BLaER1 (cell line): ENCODE results near the gene PSMD11.

Source experiments
- H3K27ac ChIP-seq: shearing (Covaris generic); formaldehyde crosslinking; 2 replicates; pipeline ENCODE4 v1.8.1; 2022
- H3K27me3 ChIP-seq: shearing (Covaris generic); formaldehyde crosslinking; 2 replicates; pipeline ENCODE4 v1.8.1; 2022
- H3K36me3 ChIP-seq: shearing (Covaris generic); formaldehyde crosslinking; 2 replicates; pipeline ENCODE4 v1.8.1; 2022
- H3K4me1 ChIP-seq: shearing (Covaris generic); formaldehyde crosslinking; 2 replicates; pipeline ENCODE4 v1.8.1; 2022
- H3K4me2 ChIP-seq: shearing (Covaris generic); formaldehyde crosslinking; 2 replicates; pipeline ENCODE4 v1.8.1; 2022
- H3K4me3 ChIP-seq: shearing (Covaris generic); formaldehyde crosslinking; 2 replicates; pipeline ENCODE4 v1.8.1; 2022
- H3K9ac ChIP-seq: shearing (Covaris generic); formaldehyde crosslinking; 2 replicates; pipeline ENCODE4 v1.8.1; 2022
- H3K9me3 ChIP-seq: shearing (Covaris generic); formaldehyde crosslinking; 2 replicates; pipeline ENCODE4 v1.8.1; 2022
- H4K20me1 ChIP-seq: shearing (Covaris generic); formaldehyde crosslinking; 2 replicates; pipeline ENCODE4 v1.8.1; 2022
- Cebpa-rat ChIP-seq: shearing (Covaris generic); IDR thresholded peaks from 2 replicates; pipeline ENCODE4 v1.8.1; 2022

PSMD11 gene

GRCh38 chr17:32488177-32488542 is 43.9 kb downstream of the PSMD11 start:
- Histone ChIP-seq H3K27me3 (no peaks in the 10 kb centered on the region), H3K9me3 (no peaks in the 10 kb centered on the region), H3K4me3 (peak overlapping the region; percentile 88), H3K9ac (peak overlapping the region; percentile 92; the same call in 1 of the 2 replicates), H3K27ac (no peak overlapping the region), H3K4me1 (peaks cover 74% of the 10 kb centered on the region), H3K4me2 (peak overlapping the region; percentile 82), H3K36me3 (peaks cover 35% of the 10 kb centered on the region), H4K20me1 (peaks cover 45% of the 10 kb centered on the region)
- no peak for TF ChIP-seq Cebpa-rat

DNA sequence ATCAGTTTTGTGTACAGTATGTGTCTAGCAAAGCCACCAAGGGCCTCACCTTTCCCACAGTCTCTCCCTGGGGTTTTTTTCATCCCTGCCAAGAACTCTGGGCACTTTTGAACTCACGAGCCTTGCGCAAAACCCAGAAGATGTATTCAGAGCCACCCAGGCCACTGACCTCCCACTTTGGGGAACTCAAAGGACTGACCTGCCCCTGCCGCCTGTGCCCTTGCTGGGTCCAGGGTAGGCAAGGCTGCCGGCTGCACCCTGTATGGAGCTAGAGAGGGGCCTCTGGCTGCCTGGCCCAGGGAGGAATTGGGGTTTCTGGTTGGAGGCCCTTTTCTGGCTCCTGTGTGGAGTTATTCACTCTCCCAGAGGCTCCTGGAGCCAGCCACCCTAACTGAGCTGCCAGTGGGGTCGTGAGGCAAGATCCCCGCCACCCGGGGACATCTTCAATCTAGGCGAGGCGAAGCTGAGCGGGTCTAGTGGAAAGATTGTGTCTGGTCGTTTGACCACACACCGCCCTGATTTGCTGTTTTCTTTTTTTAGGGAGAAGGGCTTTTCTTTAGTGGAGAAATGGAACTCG is 44.4 kb downstream of the PSMD11 start:
- peaks cover 35% of the 10 kb centered on the region for H3K36me3 ChIP-seq
- no peaks in the 10 kb centered on the region for H3K27me3 ChIP-seq
- no peak for TF ChIP-seq Cebpa-rat
- H3K9ac ChIP-seq = peak overlapping the region; percentile 92; the same call in 1 of the 2 replicates
- H3K27ac ChIP-seq = 0 out of 2 replicates have a peak overlapping the region, but pooled peaks have one; percentile 16
- peak overlapping the region; percentile 88 for H3K4me3 ChIP-seq
- H3K4me1 ChIP-seq = peaks cover 77% of the 10 kb centered on the region
- peak overlapping the region; percentile 82 for H3K4me2 ChIP-seq
- no peaks in the 10 kb centered on the region for H3K9me3 ChIP-seq
- H4K20me1 ChIP-seq = peaks cover 45% of the 10 kb centered on the region

- Histone ChIP-seq H3K4me2 (peak overlapping the region; percentile 82), H3K4me1 (peaks cover 80% of the 10 kb centered on the region), H3K4me3 (peak overlapping the region; percentile 88), H3K27me3 (no peaks in the 10 kb centered on the region), H3K36me3 (peaks cover 35% of the 10 kb centered on the region), H3K9me3 (no peaks in the 10 kb centered on the region), H3K27ac (0 out of 2 replicates have a peak overlapping the region, but pooled peaks have one; percentile 16), H3K9ac (peak overlapping the region; percentile 92; the same call in 1 of the 2 replicates), H4K20me1 (peaks cover 45% of the 10 kb centered on the region)
- TF ChIP-seq Cebpa-rat = no peak
Measured at GRCh38 chr17:32489320-32490100, 45.2 kb downstream of the PSMD11 start.

DNA sequence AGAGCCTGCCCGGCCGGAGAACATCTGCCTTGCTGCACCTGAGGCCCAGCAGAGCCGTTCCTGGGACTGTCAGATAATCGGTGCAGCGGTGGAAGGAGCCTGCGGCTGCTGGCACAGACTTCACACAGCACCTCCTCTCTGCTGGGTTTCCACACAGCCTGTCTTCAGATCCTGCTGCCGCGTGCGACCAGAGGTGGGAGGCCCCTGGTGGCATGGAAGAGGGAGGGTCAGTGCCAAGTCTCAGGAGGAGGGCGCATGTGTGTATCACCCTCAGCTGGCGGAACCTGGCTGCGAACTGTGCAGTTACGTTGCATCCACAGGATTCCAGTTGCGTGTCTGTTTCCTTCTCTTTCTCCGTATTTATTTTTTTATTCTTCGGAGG is 45.8 kb downstream of the PSMD11 start:
- Histone ChIP-seq H3K27ac (no peak overlapping the region), H3K4me3 (0 out of 2 replicates have a peak overlapping the region, but pooled peaks have one; percentile 88), H3K36me3 (peaks cover 35% of the 10 kb centered on the region), H3K4me2 (peak overlapping the region; percentile 82), H4K20me1 (peaks cover 45% of the 10 kb centered on the region), H3K9ac (peak overlapping the region; percentile 92; the same call in 1 of the 2 replicates), H3K27me3 (no peaks in the 10 kb centered on the region), H3K4me1 (peaks cover 86% of the 10 kb centered on the region), H3K9me3 (no peaks in the 10 kb centered on the region)
- TF ChIP-seq Cebpa-rat = no peak

DNA sequence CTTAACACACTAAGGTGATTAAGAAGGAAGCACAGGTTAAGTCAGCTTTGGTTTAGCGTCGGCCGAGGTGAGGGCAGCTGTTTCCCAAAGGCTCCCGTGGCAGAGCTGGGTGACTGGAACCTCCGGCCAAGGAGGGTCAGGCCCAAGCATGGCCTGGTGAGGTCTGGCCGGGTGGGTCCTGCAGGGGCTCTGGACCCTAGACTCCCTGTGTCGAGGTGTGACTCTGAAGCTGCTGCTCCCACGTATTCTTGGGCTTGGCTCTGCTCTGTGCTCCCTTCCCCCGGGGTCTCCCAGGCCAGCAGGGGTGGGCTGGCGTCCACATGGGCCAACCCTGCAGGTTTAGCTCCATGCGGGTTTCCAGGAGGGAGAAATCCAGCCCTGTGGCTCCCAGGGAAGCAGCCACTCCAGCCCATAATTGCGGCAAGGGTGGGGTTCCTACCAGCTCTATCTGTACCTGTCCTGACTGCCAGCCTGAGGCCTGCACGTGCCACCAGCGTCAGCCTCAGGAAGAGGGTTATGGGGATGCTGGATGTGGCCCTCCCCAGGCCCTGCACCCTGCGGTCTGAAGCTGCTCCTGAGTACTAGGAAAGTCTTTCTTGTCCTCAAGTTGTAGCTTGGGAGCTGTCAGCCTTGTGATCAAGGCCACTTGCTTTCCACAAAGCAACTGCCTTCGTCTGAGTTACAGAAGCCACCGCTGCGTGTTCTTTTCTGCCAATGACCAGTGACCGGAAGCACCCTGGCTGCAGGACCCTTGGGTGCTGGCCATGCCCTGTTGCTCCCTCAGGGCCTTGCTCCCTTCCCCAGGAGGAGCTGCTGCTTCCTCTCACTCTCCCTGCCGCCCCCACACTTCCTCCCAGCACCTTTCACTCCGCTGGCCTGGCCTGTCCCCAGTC is 47.3 kb downstream of the PSMD11 start:
- no peaks in the 10 kb centered on the region for H3K9me3 ChIP-seq
- peak overlapping the region; percentile 68 for H3K27ac ChIP-seq
- peaks cover 92% of the 10 kb centered on the region for H3K4me1 ChIP-seq
- H3K4me2 ChIP-seq = peak overlapping the region; percentile 82
- no peaks in the 10 kb centered on the region for H3K27me3 ChIP-seq
- peaks cover 45% of the 10 kb centered on the region for H4K20me1 ChIP-seq
- no peak overlapping the region for H3K4me3 ChIP-seq
- TF ChIP-seq Cebpa-rat = no peak
- H3K9ac ChIP-seq = peak overlapping the region; percentile 48; the same call in 1 of the 2 replicates
- peaks cover 35% of the 10 kb centered on the region for H3K36me3 ChIP-seq

DNA sequence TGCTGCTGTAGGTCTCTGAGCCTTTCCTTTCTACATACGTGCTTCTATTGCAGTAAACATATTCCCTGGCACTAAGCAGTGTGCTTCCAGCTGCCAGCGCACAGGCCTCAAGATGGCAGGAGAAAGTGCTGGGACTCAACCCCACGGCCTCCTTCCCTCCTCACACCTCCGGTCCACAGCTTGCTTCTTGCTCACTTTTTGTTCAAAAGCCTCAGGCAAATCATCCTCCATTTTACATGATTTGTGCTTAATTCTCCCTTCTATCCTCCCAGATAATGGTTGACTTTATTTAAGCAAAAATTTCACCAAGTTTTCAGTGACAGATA is 47.9 kb downstream of the PSMD11 start:
- Histone ChIP-seq H3K4me1 (peaks cover 97% of the 10 kb centered on the region), H3K4me3 (no peak overlapping the region), H3K4me2 (peak overlapping the region; percentile 82), H3K36me3 (peaks cover 35% of the 10 kb centered on the region), H3K27ac (peak overlapping the region; percentile 68), H3K27me3 (no peaks in the 10 kb centered on the region), H3K9me3 (no peaks in the 10 kb centered on the region), H4K20me1 (peaks cover 45% of the 10 kb centered on the region), H3K9ac (peak overlapping the region; percentile 48; the same call in 1 of the 2 replicates)
- TF ChIP-seq Cebpa-rat = no peak

DNA sequence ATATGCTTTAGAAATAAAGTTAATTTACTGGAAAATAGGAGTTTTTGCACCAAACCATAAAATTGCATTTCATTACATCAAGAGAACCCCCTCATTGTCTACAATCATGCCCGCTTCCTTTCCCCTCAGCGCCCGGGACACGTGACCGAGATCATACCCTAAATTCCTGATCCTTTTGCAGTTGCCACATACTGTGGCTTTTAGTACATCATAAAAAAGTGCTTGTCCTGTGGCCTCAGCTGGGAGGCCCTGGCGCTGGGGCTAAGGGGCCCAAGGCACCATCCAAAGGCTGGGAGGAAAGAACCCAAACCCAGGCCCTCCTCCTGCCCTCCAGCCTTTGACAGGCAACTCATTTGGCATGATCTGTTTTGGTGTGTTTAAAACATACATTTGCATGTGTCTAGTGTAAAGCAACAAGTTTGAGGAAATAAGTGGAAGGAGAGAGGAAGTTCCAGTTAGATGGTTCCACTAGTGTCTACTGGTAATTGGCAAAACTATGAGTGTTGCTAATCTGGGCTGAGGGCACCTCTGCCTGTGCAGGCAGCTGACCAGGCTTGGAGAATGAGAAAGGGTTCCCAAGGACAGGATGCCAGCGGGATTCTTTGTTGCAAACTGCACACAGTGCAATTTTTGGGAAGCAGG is 48.5 kb downstream of the PSMD11 start:
- no peaks in the 10 kb centered on the region for H3K27me3 ChIP-seq
- H3K9ac ChIP-seq = no peak overlapping the region
- H3K4me2 ChIP-seq = peak overlapping the region; percentile 82
- TF ChIP-seq Cebpa-rat = no peak
- peaks cover 93% of the 10 kb centered on the region for H3K4me1 ChIP-seq
- no peaks in the 10 kb centered on the region for H3K9me3 ChIP-seq
- H4K20me1 ChIP-seq = peaks cover 40% of the 10 kb centered on the region
- H3K4me3 ChIP-seq = no peak overlapping the region
- peak overlapping the region; percentile 68 for H3K27ac ChIP-seq
- H3K36me3 ChIP-seq = peaks cover 34% of the 10 kb centered on the region

GRCh38 chr17:32493571-32493970 is 49.3 kb downstream of the PSMD11 start:
- Histone ChIP-seq H3K9ac (no peak overlapping the region), H3K36me3 (peaks cover 26% of the 10 kb centered on the region), H4K20me1 (peaks cover 32% of the 10 kb centered on the region), H3K4me1 (peaks cover 85% of the 10 kb centered on the region), H3K9me3 (no peaks in the 10 kb centered on the region), H3K4me3 (no peak overlapping the region), H3K27ac (peak overlapping the region; percentile 32; the same call in 1 of the 2 replicates), H3K4me2 (peak overlapping the region; percentile 82), H3K27me3 (no peaks in the 10 kb centered on the region)
- no peak for TF ChIP-seq Cebpa-rat

GRCh38 chr17:32493976-32494513 is 49.7 kb downstream of the PSMD11 start:
- Histone ChIP-seq H3K9me3 (no peaks in the 10 kb centered on the region), H3K27me3 (no peaks in the 10 kb centered on the region), H3K4me1 (peaks cover 80% of the 10 kb centered on the region), H3K9ac (no peak overlapping the region), H3K27ac (0 out of 2 replicates have a peak overlapping the region, but pooled peaks have one; percentile 18), H3K4me3 (no peak overlapping the region), H3K4me2 (peak overlapping the region; percentile 82), H4K20me1 (peaks cover 27% of the 10 kb centered on the region), H3K36me3 (peaks cover 21% of the 10 kb centered on the region)
- TF ChIP-seq Cebpa-rat = no peak
